Heart left ventricle (tissue), 16 donors: ENCODE measurements around the gene ZMYM2. TPM values are rescaled to one million over a fixed set of nuclear protein-coding genes. Genes with fewer than 3 reads are reported as not detected.

Source experiments
- ATAC-seq, 4 donors: fragments of 200-7000 bp; cut with Tn5 transposase; one replicate each; pipeline ENCODE4 v1.9.1; 2020 to 2022; ENCODE audit warnings: moderate library complexity in 4 of 4, mild to moderate bottlenecking in 3 of 4, moderate number of reproducible peaks in 1 of 4
- DNase-seq, 5 donors: peaks; one replicate each; pipeline ENCODE4 v3.0.0-alpha.2; 2020
- H3K27ac ChIP-seq, 12 donors: fragments of 200-600 bp; sonication (generic) in 4 of 12; one replicate each; pipeline versions ENCODE4 v1.5.0 to v1.8.0; 2016 to 2022; ENCODE audit warnings: mild to moderate bottlenecking in 2 of 12
- H3K27me3 ChIP-seq, 9 donors: fragments of 200-600 bp; sonication (generic) in 2 of 9; one replicate each; pipeline versions ENCODE4 v1.5.1 to v1.8.0; 2016 to 2022; ENCODE audit warnings: mild to moderate bottlenecking in 3 of 9
- H3K36me3 ChIP-seq, 9 donors: fragments of 200-600 bp; sonication (generic) in 2 of 9; one replicate each; pipeline versions ENCODE4 v1.5.0 to v1.8.0; 2018 to 2022; ENCODE audit warnings: mild to moderate bottlenecking in 2 of 9
- H3K4me1 ChIP-seq, 12 donors: fragments of 200-600 bp; sonication (generic) in 4 of 12; one replicate each; pipeline versions ENCODE4 v1.5.0 to v1.8.0; 2016 to 2022; ENCODE audit warnings: mild to moderate bottlenecking in 3 of 12
- H3K4me3 ChIP-seq, 12 donors: fragments of 200-600 bp; sonication (generic) in 4 of 12; one replicate each; pipeline versions ENCODE4 v1.5.0 to v1.8.0; 2017 to 2022; ENCODE audit warnings: mild to moderate bottlenecking in 9 of 12, moderate library complexity in 4 of 12
- H3K9me3 ChIP-seq, 12 donors: fragments of 200-600 bp; sonication (generic) in 4 of 12; one replicate each; pipeline versions ENCODE4 v1.5.0 to v1.8.0; 2016 to 2022; ENCODE audit warnings: mild to moderate bottlenecking in 1 of 12
- POLR2A ChIP-seq, 2 donors: fragments of 450-650 bp; IDR thresholded peaks; one replicate each; pipeline ENCODE4 v1.6.1; 2017; ENCODE audit warnings: antibody characterized with exemption in 2 of 2, mild to moderate bottlenecking in 2 of 2, moderate library complexity in 2 of 2
- WGBS, 4 donors: extraction: QIAGEN DNeasy Blood & Tissue Kit in 2 of 4; methylation state at CpG; one replicate each; pipeline versions ENCODE4 v1.1.5 to v1.1.7; 2013 to 2018; 5-methylcytosine and 5-hydroxymethylcytosine counted together
- intact Hi-C, 10 donors: fragments of 100-400 bp; cut with DNase I; formaldehyde crosslinking; loops; one replicate each; pipeline versions ENCODE4 v1.11.1 to v1.14.2; 2022
- polyA plus RNA-seq, 2 donors: library from polyadenylated mRNA; stranded (reverse); fragments of 200-250 nt; gene quantifications; one replicate each; pipeline ENCODE4 v1.2.3, GENCODE V29; 2013
- total RNA-seq, 9 donors: library from RNA; depleted of rRNA in 2 of 9; stranded (reverse); fragments of >200 nt in 2 of 9; fragmentation: NEBNext Ultra II Directional in 3 of 9; extraction: Animal tissue kit (Norgen Biotek cat#: 25700) in 3 of 9; gene quantifications; one replicate each; pipeline versions ENCODE4 v1.1.0 to v1.2.4, GENCODE V29; 2016 to 2023
- TF ChIP-seq, protein P1 (sequence below), 12 donors: fragments of 200-600 bp; sonication (generic) in 4 of 12; IDR thresholded peaks; one replicate each; pipeline versions ENCODE4 v1.5.0 to v1.8.0; 2018 to 2022; ENCODE audit warnings: antibody characterized with exemption in 12 of 12, mild to moderate bottlenecking in 5 of 12
- donor health status: ischemic (EF 13 %, LVEDD 7.1; RV severe dilation, severe dysfunction).
- donor health status: healthy with polysubstance abuse.
- donor health status: DM: no; HTN: yes; CAD: no.
- donor health status: DM: no; HTN: no; CAD: no.
- donor health status: ischemic (EF 25% LVEDD 6.9; RV normal size, moderate dysfunction).
- donor health status: ischemic (EF 25% LVEDD 5.7; RV mildly dilated, moderate dysfunction).
- donor health status: healthy.
- donor health status: DM: yes; HTN: yes; CAD: no.
- donor health status: ischemic (EF 35%, LVEDD 5.7; RV mildly dilated, moderate dysfunction).
- donor health status: nonischemic (EF 11% LVEDD 7.7; RV severe dilation, severe dysfunction).
- donor health status: DM: yes; HTN: yes; CAD: no.
- donor health status: PGD.
- donor health status: ischemic (EF 29% LVEDD 5.4; RV normal size, mild dysfunction).
- donor health status: nonischemic (EF 23%, LVEDD 6.1; RV moderate dilation, normal function).

ZMYM2 gene
- total and polyA plus RNA-seq, 11 donors = 11.2 to 69.3 (median 51.9) TPM

DNA sequence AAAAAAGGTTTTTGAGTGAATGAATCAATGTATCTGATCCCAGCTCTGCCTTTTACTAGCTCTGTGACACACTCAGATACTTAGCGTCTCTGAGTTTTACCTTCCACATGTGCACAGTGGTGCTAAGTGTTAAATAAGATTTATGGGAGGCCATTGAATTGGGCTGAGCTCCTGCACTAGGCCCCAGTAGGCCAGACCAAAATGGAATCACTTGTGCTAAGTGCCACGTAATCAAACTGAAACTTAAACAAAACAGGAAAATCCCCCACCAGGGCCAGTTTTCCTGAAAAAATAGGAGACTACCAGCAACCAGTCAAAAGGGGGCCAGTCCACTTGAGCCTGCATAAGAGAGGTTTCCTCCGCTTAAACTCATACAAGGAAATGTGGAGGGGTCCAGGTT is 161.4 kb downstream of the ZMYM2 start:
- ATAC-seq = no peak
- peak overlapping the region in 7 of 12 donors; percentile 11 to 58 (median 41) for H3K4me3 ChIP-seq
- intact Hi-C loops = no loop called here

GRCh38 chr13:20121159-20121525 is 162.6 kb downstream of the ZMYM2 start:
- 55 to 71% (median 61%) methylated on average over 7 of the region's 7 CpGs for WGBS, 4 donors
- ATAC-seq = no peak
- no peak for TF ChIP-seq POLR2A (IDR thresholded peaks at IDR 0.05)
- TF ChIP-seq, protein P1, sequence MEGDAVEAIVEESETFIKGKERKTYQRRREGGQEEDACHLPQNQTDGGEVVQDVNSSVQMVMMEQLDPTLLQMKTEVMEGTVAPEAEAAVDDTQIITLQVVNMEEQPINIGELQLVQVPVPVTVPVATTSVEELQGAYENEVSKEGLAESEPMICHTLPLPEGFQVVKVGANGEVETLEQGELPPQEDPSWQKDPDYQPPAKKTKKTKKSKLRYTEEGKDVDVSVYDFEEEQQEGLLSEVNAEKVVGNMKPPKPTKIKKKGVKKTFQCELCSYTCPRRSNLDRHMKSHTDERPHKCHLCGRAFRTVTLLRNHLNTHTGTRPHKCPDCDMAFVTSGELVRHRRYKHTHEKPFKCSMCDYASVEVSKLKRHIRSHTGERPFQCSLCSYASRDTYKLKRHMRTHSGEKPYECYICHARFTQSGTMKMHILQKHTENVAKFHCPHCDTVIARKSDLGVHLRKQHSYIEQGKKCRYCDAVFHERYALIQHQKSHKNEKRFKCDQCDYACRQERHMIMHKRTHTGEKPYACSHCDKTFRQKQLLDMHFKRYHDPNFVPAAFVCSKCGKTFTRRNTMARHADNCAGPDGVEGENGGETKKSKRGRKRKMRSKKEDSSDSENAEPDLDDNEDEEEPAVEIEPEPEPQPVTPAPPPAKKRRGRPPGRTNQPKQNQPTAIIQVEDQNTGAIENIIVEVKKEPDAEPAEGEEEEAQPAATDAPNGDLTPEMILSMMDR (IDR thresholded peaks at IDR 0.05) = no peak
- Histone ChIP-seq H3K27me3 (no peaks in the 10 kb centered on the region), H3K27ac (peak overlapping the region in 3 of 12 donors; percentile 69 to 92 (median 91)), H3K36me3 (no peaks in the 10 kb centered on the region), H3K4me1 (peaks cover 0 to 32% (median 13%) of the 10 kb centered on the region in 12 donors), H3K4me3 (peak overlapping the region in 7 of 12 donors; percentile 10 to 58 (median 41)), H3K9me3 (no peaks in the 10 kb centered on the region)
- no peak for DNase-seq
- intact Hi-C loops = no loop called here

More for the DNA sequence above, 161.4 kb downstream of the ZMYM2 start:
- H3K4me1 ChIP-seq = peaks cover 0 to 20% (median 6%) of the 10 kb centered on the region in 12 donors
- TF ChIP-seq POLR2A (IDR thresholded peaks at IDR 0.05) = no peak
- TF ChIP-seq, protein P1 (IDR thresholded peaks at IDR 0.05) = no peak
- H3K27ac ChIP-seq = peak overlapping the region in 11 of 12 donors; percentile 2 to 94 (median 86)
- whole genome bisulfite sequencing, 4 donors = 84 to 91% (median 84%) methylated on average over 3 of the region's 3 CpGs
- no peaks in the 10 kb centered on the region for H3K36me3 ChIP-seq
- no peaks in the 10 kb centered on the region for H3K9me3 ChIP-seq
- no peak for DNase-seq
- H3K27me3 ChIP-seq = no peaks in the 10 kb centered on the region

DNA sequence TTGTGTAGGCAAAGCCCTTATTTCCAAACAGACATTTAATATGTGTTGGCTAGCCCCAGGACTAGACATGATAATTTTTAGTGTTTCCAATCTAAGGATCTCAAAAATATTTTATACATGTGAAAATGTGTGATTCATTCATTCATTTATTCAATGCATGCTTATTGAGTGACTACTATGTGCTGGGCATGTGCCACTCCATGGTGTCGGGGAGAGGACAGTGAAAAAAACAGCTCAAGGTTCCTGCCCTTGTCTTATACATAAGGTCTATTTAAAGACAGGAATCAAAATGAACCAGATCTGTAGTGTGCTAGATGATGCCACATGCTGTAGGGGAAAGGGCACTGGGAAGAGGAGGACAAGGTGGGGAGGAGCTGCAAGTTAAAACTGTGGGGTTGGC is 165.8 kb downstream of the ZMYM2 start:
- H3K27ac ChIP-seq = peak overlapping the region in 2 of 12 donors; percentile 4 to 95
- no peaks in the 10 kb centered on the region for H3K9me3 ChIP-seq
- TF ChIP-seq, protein P1 (IDR thresholded peaks at IDR 0.05) = no peak
- TF ChIP-seq POLR2A (IDR thresholded peaks at IDR 0.05) = no peak
- ATAC-seq = peak in 1 of 4 donors; percentile 4
- H3K36me3 ChIP-seq = no peaks in the 10 kb centered on the region
- DNase-seq = no peak
- H3K27me3 ChIP-seq = peaks cover 0 to 18% (median 8%) of the 10 kb centered on the region in 9 donors
- intact Hi-C loops = no loop called here
- WGBS, 4 donors = 28 to 66% (median 52%) methylated on average over 1 of the region's 1 CpG
- H3K4me3 ChIP-seq = no peak overlapping the region
- peaks cover 0 to 49% (median 24%) of the 10 kb centered on the region in 12 donors for H3K4me1 ChIP-seq

DNA sequence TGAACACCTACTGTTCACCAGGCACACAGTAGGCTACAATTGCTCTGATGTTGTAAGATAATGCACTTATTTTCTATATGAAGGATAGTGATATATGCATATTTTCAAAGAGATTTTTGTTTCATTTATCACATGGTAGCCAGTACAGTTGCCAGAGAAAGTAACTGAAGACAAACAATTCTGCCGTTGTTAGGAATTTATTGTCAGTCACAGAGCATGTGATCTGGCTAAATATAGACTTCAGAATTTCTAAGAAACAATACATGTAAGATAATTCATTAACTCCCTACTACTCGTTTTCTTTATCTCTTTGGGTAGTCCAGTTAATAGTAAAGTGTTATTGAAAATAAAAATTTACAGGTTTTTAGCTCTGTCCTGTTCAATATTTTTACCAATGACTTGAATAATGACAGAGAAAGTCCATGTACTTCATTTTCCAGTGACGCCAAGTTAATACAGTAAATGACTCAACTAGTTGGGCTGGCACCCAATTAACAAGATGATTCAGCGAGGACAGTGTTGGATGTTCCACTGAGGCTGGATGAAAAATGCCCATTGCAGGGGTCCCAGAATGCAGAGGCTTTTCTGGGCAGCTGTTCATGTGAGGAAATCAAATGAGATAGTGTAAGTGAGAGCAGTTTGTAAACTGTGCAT is 166.7 kb downstream of the ZMYM2 start:
- Histone ChIP-seq H3K36me3 (no peaks in the 10 kb centered on the region), H3K27me3 (peaks cover 0 to 21% (median 8%) of the 10 kb centered on the region in 9 donors), H3K9me3 (no peaks in the 10 kb centered on the region), H3K27ac (peak overlapping the region in 10 of 12 donors; percentile 47 to 98 (median 94)), H3K4me1 (peaks cover 0 to 42% (median 24%) of the 10 kb centered on the region in 12 donors), H3K4me3 (no peak overlapping the region)
- peak in 1 of 4 donors; percentile 31 for ATAC-seq
- no peak for DNase-seq
- 15 to 24% (median 20%) methylated on average over 4 of the region's 4 CpGs for WGBS, 4 donors
- intact Hi-C loops = loop anchor here in 6 of 10 donors (5.0 kb wide), 1 partner anchor 37 kb away; the partner anchor contains the start of gene GJA3 (in 6 of the 6)
- TF ChIP-seq POLR2A (IDR thresholded peaks at IDR 0.05) = no peak
- TF ChIP-seq, protein P1 (IDR thresholded peaks at IDR 0.05) = no peak
